NCI-H2227 treated with DMSO at 0.1 percent for 48 hours (cell line): ENCODE measurements around the gene MAGI3.
"Not testable (repeated sequence)": the region's sequence is repeated elsewhere in the genome, so short reads cannot be mapped to it uniquely, and the experiment has no call there.

ENCODE experiments used
- DNase-seq: peaks from one replicate; lab custom pipeline; 2025; lab: John Stamatoyannopoulos, UW

MAGI3 gene

GRCh38 chr1:113399062-113399583 is 8.8 kb downstream of the MAGI3 start:
- peak; percentile 60 for DNase-seq

- DNase-seq, result no peak
These were observed 10.8 kb downstream of the MAGI3 start for GRCh38 chr1:113401067-113401466.

DNA sequence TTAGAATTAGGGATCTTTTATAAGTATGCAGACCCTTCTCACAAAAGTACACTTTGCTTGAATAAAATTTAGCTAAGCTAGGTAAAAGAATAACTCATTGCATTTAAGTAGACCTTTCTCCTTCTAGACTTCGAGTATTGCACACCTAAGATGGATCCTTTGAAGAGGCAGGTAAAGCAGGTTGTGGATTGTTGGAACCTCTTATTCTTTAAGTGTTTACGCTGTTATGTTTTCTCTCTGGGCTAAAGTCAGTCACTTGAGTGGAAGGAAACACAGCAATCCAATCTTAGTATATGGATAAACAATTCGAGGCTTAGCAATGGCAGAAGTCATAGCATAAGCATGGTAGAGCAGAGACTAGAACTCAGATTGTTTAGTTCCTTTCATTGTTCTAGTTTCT is 11.4 kb downstream of the MAGI3 start:
- DNase-seq, result no peak

- DNase-seq, result no peak
These were observed 12.8 kb downstream of the MAGI3 start for GRCh38 chr1:113403065-113403464.

GRCh38 chr1:113405573-113405972 is 15.3 kb downstream of the MAGI3 start:
- DNase-seq, result no peak

DNA sequence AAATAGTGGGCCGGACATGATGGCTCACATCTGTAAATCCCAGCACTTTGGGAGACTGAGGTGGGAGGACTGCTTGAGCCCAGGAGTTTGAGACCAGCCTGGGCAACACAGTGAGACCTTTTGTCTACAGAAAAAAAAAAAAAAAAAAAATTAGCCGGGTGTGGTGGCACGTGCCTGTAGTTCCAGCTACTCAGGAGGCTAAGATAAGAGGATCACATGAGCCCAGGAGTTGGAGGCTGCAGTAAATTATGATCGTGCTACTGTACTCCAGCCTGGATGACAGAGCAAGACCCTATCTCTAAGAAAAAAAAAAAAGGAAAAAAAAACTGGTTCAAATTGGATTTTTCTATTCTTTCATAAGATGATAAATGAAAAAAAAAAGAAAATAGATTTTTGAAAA is 15.8 kb downstream of the MAGI3 start:
- DNase-seq, result not testable (repeated sequence)

DNA sequence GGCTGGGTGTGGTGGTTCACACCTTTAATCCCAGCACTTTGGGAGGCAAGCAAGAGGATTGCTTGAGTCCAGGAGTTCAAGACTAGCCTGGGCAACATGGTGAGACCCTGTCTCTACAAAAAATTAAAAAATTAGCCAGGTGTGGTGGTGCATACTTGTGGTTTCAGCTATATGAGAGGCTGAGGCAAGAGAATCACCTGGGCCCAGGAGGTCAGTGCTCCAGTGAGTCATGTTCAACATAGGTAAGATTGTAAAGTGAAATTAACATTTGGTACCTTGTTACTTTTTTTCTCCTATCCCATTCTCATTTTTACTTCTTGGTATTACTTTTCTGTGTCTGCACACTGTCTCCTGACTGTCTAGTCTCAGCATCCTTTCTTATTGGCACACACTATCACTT is 19.0 kb downstream of the MAGI3 start:
- DNase-seq, result no peak

DNA sequence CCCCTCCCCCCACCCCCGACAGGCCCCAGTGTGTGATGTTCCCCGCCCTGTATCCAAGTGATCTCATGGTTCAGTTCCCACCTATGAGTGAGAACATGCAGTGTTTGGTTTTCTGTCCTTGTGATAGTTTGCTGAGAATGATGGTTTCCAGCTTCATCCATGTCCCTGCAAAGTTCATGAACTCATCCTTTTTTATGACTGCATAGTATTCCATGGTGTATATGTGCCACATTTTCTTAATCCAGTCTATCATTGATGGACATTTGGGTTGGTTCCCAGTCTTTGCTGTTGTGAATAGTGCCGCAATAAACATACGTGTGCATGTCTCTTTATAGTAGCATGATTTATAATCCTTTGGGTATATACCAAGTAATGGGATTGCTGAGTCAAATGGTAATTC is 21.7 kb downstream of the MAGI3 start:
- not testable (repeated sequence) for DNase-seq

DNA sequence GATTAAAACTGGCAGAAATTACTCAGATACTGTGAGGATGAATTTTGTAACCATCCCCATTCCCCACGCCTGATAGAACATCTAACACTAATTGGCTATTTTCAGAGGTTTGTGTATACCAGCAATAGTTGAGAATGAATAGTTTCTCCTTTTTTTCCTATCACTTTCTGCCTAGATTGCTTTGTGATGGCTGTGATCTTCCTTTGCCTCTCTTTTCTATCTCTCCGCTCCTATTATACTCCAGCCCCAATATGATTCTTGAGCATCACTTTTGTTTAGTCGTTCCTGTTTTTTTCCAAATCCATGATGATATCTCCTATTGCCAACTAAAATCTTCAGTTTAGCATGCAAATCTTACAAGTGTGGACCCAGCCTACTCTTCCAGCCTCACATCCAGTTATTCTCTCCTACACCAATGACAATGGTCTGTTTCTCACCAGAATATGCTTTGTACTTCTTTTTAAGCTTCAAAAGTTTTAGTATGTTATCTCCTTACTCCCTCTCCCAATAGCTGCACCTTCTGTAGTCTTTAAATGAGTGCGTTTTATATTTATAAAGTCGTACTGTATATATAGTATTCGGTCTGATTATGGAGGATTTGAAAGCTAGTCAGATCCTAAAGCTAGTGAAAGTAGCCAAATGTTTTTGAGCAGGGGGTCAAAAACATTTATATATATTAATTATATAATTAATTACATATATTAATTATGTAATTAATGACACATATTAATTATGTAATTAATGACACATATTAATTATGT is 25.2 kb downstream of the MAGI3 start:
- DNase-seq, result peak; percentile 58

- not testable (repeated sequence) for DNase-seq
These were observed 25.8 kb downstream of the MAGI3 start for GRCh38 chr1:113416071-113416470.

DNA sequence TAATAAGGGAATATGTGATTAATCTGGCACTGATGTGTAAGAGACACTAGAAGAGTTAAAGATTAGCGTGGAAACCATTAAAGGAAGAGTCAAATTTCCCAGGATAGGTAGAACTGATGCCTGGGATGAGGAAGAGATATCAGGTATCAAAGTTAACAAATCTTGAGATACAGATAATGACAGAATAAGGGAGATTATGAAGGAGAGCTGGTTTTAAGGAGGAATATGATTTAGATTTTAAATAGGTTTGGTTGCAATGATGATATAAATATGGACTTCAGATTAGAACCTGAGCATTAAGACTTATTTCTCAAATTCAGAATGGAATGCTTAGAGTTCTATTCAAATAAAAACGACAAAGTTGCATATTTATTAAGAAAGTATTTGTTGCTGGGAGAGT is 26.2 kb downstream of the MAGI3 start:
- DNase-seq, result peak; percentile 47

DNA sequence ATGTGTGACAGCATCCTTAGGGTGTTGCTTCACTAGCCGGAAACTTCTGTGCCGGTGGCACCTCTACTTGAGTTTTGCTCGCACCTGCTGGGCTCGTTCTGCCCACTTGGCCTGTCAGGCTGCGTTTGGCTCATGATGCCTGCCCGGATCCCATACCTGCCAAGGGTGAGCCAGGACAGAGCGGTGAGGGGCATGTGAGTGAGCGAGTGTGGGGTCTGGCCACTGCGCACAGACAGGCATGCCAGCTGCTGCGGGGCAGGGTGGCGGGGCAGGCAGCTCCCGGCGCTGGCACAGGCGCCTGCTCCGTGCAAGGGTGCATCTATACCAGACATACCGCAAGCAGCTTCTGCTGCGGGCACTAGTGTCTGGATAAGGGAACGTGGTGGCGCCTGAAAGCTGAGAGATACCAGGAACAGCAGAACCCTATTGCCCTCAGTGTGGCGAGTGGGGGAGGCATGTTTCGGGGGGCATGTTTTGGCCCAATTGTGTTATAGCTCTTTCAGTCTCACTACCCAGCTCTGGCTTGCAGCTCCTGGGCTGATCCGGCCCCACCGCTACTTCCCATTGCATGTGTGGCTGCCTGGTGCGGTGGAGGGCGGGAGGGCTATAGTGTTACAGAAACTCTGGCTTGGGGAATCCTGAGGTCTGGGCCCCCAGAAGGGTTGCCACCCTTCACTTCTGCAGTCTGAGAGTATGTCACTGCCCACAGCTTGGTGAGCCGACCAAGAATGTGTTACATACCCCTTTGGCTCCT is 32.2 kb downstream of the MAGI3 start:
- DNase-seq, result no peak

DNA sequence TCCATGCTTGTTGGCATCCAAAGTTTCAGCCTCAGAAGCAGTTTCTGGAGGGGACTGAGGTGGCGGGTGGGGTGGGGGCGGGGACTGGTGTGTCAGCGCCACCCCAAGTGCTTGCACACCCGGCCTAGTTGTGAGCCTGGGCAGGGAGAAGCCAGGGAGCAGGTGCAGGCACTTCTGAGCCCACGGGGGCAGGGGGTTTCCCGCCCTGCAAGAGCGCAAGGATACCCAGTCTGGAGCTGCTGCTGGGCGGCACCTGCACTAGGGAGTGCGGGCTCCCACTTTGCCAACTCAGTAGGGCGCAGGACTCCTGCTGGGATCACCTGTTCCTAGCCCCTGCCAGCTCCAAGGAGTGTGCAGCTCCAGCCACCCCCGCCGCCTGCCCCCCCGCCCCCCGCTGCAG is 33.5 kb downstream of the MAGI3 start:
- DNase-seq, result no peak

DNA sequence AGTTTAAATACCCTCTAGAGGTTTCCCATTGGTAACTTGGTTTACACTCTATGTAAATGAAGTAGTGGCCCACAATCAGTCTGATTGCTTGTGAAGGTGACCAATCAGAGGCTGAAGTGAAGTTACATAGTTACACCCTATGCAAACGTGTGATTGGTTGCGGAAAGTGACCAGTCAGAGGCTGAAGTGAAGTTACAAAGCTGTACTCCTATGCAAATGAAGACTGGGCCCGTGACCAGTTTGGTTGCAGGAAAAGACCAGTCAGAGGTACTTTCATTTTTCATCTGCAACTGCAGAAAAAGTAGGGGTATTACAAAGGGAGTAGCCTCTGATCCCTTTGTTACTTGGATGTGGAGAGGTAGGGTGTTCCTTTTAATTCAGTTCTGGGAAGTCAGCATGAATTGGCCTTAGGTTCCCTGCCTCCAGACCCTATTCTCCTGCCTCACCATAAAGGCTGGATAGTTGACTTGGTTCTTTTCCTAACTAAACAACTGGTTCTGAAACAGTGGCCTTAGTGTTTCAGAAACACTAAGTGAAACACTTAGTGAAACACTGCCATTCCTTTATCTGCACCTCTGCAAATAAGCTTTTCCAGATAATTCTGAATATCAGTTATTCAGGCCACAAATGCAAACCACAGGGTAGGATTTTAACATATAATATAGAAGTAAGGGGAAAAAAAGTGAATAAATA is 39.3 kb downstream of the MAGI3 start:
- no peak for DNase-seq

- DNase-seq, result no peak
These were observed 42.9 kb downstream of the MAGI3 start for GRCh38 chr1:113433184-113433583.

DNA sequence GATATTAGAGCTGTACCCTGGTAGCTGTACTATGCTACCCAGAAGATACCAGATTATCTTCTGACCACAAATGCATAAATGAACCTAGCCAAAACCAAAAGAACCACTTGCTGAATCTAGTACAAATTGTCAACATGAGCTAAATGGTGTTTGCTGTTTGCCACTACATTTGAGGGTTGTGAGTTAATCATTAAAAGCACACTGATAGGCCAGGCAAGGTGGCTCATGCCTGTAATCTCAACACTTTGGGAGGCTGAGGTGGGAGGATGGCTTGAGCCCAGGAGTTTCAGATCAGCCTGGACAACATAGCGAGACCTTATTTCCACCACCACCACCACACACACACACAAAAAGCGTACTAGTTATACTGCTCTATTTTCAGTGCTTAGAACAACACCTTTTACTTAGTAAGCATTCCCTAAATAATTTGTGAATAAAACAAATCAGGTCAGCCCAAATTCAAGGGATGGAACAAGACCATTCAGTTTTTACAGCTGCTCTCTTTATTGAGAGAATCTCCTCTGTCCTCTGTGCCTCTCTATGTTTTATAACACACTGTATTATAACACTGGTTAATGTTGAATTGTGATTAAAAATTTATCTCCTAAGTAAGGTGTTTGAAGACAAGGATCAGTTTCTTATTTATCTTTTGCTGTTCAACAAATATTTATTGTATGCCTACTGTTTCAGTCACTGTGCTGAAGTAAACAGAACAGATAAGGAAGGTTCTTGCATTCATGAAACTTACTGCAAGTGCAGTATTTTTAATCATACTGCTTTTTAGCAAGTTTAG is 44.0 kb downstream of the MAGI3 start:
- no peak for DNase-seq

- DNase-seq, result no peak
These were observed 44.5 kb downstream of the MAGI3 start for GRCh38 chr1:113434874-113435175.

- DNase-seq, result no peak
These were observed 47.4 kb downstream of the MAGI3 start for GRCh38 chr1:113437554-113438341.

DNA sequence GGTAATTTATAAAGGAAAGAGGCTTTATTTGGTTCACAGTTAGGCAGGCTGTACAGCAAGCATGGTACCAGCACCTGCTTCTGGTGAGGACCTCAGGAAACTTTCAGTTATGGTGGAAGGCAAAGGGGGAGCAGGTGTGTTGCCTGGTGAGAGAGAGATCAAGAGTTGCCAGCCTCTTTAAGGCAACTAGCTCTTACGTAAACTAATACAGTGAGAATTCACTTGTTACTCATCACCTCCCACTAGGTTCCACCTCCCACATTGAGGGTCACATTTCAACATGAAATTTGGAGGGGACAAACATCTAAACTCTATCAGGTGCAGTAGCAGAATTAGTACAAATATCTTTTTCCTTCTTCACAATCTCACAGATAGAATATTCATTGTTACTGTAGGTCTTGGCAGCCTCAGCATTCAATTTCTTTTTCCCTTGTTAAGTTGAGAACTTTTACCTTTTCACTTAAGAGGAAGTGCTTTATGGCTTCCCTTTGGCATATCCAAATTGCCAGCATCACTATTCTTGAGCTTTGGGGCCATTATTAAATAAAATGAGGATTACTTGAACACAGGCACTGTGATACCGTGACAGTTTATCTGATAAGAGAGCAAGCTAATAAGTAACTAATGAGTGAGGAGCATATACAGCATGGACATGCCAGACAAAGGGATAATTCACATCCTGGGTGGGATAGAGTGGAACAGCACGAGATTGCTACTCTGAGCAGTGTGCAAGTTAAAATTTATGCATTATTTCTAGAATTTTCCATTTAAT is 48.4 kb downstream of the MAGI3 start:
- no peak for DNase-seq

- DNase-seq, result no peak
These were observed 49.0 kb downstream of the MAGI3 start for GRCh38 chr1:113439277-113439670.
